ENCODE measurements around the gene PIM3.

The PIM3 gene

GRCh38 chr22:50009251-50009650 lies 48.7 kb downstream of the PIM3 start:
- DNase-seq = no peak

DNA sequence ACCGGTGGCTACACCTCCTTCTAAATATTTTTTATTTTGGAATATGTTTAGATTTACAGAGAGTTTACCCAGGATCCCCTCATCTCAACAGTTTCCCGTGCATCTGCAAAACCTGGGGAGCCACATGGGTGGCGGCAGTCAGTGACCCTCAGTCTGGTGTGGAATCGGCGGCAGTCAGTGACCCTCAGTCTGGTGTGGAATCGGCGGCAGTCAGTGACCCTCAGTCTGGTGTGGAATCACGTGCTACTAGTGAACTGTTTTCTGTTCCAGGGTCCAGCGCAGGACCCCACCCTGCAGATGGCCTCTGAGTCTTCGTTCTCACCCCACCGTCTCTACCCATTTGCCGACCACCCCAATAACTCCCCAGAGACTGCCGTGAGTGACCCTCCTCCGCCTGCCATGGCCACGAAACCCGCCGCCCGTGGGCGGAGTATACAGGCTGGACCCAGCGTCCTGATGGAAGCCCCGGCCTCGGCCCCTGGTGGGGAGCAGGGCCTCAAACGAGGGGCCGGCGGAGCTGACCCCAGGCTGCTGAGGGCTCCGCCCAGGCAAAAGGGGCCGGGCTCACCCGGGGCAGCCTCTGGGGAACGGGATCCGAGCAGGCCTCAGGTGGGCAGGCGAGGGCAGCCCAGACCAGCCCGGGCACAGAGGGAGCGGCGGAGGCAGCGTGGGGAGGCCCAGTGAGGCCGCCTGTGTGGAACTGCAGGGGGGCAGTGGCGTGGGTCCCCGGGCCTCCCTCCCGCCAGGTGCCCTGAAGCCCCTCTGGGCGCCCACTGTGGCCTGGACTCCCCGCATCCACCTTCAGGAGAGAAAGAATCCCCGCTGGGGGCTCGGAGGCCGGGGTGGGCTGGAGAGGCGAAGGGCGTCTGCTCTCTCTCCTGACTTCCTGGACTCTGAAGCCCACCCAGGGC lies 49.4 kb downstream of the PIM3 start:
- DNase-seq = no peak

DNA sequence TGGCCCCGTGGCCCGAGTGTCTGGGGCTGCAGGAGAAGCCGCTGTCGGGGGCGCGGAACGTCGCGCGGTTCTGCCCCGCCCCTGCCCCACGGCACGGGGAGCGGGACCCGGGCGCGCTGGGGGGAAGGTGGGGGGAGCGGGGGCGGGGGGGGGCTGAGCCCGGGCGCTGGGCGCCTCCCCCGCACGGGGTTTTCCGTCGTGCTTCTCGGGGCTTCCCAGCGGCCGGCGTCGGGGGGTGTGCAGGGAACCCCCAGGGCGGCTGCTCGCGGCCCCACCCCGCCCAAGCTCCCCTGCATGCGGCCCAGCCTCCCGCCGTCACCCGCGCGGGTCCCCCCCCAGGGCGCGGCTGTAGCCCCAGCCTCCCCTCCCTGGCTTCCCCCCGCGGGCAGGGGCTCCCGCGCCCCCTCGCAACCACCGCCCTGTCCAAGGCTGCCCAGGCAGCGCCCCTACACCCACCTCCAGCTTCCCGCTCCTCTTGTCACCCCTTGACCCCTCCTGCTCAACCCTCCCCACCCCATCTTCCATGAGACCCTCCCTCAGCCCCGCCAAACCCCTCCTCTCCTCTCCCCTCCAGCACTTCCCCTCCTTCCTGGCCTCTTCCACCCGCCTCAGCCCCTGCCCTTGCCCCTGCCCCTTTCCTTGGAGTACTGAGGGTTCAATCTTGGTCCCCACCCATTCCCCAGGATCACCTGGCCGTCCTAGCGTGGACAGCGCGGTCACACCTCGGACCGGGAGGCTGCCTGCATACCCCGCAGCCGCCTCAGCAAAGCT lies 50.3 kb downstream of the PIM3 start:
- DNase-seq = no peak

DNA sequence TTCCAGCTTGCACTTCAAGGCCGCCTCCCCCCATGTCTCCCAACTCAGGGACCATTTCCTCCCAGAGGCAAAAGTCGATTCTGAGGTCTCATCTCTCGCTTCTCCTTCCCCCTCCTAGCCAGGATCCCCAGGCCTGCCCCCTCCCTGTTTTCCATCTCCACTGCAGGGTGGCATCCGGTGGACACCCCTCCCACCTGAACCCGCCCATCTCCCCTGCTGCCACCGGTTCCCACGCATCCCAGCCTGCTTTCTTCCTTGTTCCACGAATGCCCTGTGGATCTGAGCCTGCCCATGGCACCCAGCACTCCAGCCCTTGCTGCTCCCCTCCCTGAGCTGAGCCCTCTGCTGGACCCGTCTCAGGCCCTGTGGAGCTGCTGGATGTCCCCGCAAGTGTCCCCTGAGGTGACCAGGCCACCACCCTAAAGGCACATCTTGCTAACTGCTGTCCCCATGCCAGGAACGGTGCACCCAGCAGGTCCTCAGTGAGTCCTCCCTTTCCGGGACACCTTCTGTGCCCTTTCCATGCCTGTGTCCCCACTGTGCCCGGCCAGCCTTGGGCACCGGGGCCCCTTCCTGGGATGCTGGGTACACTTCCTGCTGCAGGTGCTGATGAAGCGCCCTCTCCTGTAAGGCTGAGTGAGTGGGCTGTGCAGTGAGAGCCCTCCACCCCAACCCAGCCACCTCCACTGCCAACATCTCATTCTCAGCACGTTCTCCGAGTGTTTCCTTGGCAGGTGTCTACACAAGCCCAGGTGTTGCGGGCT lies 51.1 kb downstream of the PIM3 start:
- DNase-seq = no peak

DNA sequence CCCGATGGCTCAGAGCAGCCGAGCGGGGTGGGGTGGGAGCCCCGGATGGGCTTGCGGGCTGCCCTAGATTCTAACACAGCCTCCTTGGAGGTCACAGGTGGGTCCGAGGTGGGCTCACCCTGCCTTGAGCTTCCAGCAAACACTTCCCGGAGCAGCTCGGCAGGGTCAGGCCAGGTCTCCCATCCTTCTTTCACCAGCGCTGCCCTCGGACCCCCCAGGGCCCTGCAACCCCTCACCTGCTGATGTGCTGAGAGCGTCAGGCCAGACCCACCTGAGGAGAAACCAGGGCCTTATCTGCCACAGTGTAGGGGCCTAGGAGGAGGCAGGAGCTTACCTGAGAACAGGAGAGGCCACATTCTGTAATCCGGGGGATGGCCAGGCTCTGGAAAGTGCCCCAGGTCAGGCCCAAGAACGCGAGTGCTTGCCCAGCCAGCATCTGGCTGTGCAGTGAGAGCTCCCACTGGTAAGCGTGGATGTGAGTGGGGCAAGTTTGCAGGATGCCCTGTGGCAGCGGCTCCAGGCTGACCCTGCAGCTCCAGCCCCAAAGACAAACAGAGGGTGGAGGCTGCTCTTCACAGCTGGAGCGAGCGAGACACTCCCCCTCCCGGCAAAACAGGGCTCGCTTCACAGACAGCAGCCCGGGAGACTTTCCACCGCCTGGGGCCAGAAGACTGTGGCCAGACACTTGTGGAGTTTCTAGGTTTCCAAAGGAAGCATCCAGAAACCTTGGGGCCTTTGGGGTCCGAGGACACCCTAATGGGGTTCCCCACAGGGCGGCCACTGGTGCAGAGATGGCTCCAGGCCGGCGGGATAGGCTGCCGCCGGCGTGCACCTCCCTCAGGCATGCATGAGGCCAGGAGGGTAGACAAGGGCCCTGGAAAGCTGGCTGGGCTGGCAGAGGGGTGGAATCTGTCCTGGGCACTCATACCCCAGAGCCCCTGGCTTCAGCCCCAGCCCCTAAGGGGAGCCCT lies 51.9 kb downstream of the PIM3 start, which contains the start of gene IL17REL:
TSS of gene IL17REL (minus strand) at position 555 of the 971 bp plus-strand sequence. CDS start at position 436, 119 bp downstream.
- DNase-seq = no peak

All from AML-193 (cell line).